ENCODE data around the gene GJD4.
A peak's percentile ranks its signal among the peaks of the same experiment; 100 is the strongest.

GRCh38 chr10:35563261-35563891 lies 41.8 kb upstream of the GJD4 start:
- TF ChIP-seq, protein P1, sequence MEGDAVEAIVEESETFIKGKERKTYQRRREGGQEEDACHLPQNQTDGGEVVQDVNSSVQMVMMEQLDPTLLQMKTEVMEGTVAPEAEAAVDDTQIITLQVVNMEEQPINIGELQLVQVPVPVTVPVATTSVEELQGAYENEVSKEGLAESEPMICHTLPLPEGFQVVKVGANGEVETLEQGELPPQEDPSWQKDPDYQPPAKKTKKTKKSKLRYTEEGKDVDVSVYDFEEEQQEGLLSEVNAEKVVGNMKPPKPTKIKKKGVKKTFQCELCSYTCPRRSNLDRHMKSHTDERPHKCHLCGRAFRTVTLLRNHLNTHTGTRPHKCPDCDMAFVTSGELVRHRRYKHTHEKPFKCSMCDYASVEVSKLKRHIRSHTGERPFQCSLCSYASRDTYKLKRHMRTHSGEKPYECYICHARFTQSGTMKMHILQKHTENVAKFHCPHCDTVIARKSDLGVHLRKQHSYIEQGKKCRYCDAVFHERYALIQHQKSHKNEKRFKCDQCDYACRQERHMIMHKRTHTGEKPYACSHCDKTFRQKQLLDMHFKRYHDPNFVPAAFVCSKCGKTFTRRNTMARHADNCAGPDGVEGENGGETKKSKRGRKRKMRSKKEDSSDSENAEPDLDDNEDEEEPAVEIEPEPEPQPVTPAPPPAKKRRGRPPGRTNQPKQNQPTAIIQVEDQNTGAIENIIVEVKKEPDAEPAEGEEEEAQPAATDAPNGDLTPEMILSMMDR (IDR thresholded peaks at IDR 0.05) = peak; percentile 78 to 95 (median 88)
- TF ChIP-seq POLR2A (IDR thresholded peaks at IDR 0.05) = no peak
